Peyer's patch (tissue), 4 donors: ENCODE results near the gene ZACN.
"Not testable (repeated sequence)": the region's sequence is repeated elsewhere in the genome, so short reads cannot be mapped to it uniquely, and the experiment has no call there.

Experiments used
- POLR2A ChIP-seq, 2 donors: fragments of 450-650 bp; IDR thresholded peaks; one replicate each; pipeline ENCODE4 v1.5.1; 2017; ENCODE audit warnings: antibody characterized with exemption in 2 of 2, mild to moderate bottlenecking in 2 of 2, moderate library complexity in 2 of 2
- TF ChIP-seq, protein P1 (sequence below), 6 experiments: fragments of 450-650 bp in 4 of 6; fragments of 200-600 bp in 2 of 6; sonication (generic) in 1 of 6; IDR thresholded peaks; one replicate each; pipeline ENCODE4 v1.5.1; 2017 to 2019; ENCODE audit warnings: antibody characterized with exemption in 6 of 6, mild to moderate bottlenecking in 3 of 6, moderate library complexity in 1 of 6

- not testable (repeated sequence) for TF ChIP-seq POLR2A (IDR thresholded peaks at IDR 0.05)
- TF ChIP-seq, protein P1, sequence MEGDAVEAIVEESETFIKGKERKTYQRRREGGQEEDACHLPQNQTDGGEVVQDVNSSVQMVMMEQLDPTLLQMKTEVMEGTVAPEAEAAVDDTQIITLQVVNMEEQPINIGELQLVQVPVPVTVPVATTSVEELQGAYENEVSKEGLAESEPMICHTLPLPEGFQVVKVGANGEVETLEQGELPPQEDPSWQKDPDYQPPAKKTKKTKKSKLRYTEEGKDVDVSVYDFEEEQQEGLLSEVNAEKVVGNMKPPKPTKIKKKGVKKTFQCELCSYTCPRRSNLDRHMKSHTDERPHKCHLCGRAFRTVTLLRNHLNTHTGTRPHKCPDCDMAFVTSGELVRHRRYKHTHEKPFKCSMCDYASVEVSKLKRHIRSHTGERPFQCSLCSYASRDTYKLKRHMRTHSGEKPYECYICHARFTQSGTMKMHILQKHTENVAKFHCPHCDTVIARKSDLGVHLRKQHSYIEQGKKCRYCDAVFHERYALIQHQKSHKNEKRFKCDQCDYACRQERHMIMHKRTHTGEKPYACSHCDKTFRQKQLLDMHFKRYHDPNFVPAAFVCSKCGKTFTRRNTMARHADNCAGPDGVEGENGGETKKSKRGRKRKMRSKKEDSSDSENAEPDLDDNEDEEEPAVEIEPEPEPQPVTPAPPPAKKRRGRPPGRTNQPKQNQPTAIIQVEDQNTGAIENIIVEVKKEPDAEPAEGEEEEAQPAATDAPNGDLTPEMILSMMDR (IDR thresholded peaks at IDR 0.05): not testable (repeated sequence)
Measured at GRCh38 chr17:76078370-76078769, 612 bp upstream of the ZACN start.
